IMR-90 (cell line): ENCODE results near the gene FCN1. TPM values are rescaled to one million over a fixed set of nuclear protein-coding genes. Genes with fewer than 3 reads are reported as not detected.

ENCODE experiments used
- ATAC-seq: fragments of 200-7000 bp; cut with Tn5 transposase; 2 replicates; pipeline ENCODE4 v1.9.1; 2020; ENCODE audit warnings: low read depth, mild to moderate bottlenecking, moderate library complexity
- BruUV-seq: library from RNA; stranded (reverse); fragments of 400-500 nt; replicated peaks from 2 replicates; lab custom pipeline; 2021; lab: Mats Ljungman, UMichigan
- CTCF ChIA-PET: fragments of 300-600 bp; formaldehyde crosslinking; extraction: SDS; loops from one replicate; lab custom pipeline; 2021; ENCODE audit warnings: antibody characterized with exemption; lab: Yijun Ruan, JAX
- POLR2A ChIA-PET: fragments of 300-600 bp; sonication (Branson Sonifier 250); formaldehyde crosslinking; loops from one replicate; lab custom pipeline; 2022; ENCODE audit warnings: antibody characterized with exemption; ENCODE audit not compliant: unreplicated experiment; lab: Charles Lee
- DNase-seq: peaks from one replicate; pipeline ENCODE4 v3.0.0; 2013
- H2AFZ ChIP-seq: replicated peaks from 2 replicates; pipeline ENCODE3; 2013; ENCODE audit warnings: low read length, mild to moderate bottlenecking; ENCODE audit not compliant: poor library complexity
- H2AK5ac ChIP-seq: 2 replicates; pipeline ENCODE4 v1.6.1; 2013; ENCODE audit warnings: low read depth, low read length, inconsistent platforms
- H2AK9ac ChIP-seq: replicated peaks from 2 replicates; pipeline ENCODE3; 2013; ENCODE audit warnings: mild to moderate bottlenecking, low read depth, low read length, moderate library complexity; ENCODE audit not compliant: poor library complexity
- H2BK120ac ChIP-seq: 2 replicates; pipeline ENCODE4 v1.6.1; 2013; ENCODE audit warnings: low read depth, low read length, inconsistent platforms
- H2BK15ac ChIP-seq: 3 replicates; pipeline ENCODE4 v1.6.1; 2013; ENCODE audit warnings: low read depth, low read length, inconsistent platforms
- H2BK20ac ChIP-seq: 2 replicates; pipeline ENCODE4 v1.6.1; 2013; ENCODE audit warnings: low read depth, mild to moderate bottlenecking, inconsistent platforms, low read length, moderate library complexity
- H2BK5ac ChIP-seq: 2 replicates; pipeline ENCODE4 v1.6.1; 2013; ENCODE audit warnings: mild to moderate bottlenecking, low read depth, low read length, inconsistent platforms; ENCODE audit not compliant: poor library complexity, severe bottlenecking
- H3K14ac ChIP-seq: replicated peaks from 2 replicates; pipeline ENCODE4 v1.6.1; 2013; ENCODE audit warnings: low read depth, low read length, inconsistent platforms
- H3K18ac ChIP-seq: 2 replicates; pipeline ENCODE4 v1.6.1; 2013; ENCODE audit warnings: low read depth, low read length, control low read depth
- H3K23ac ChIP-seq: 2 replicates; pipeline ENCODE4 v1.6.1; 2013; ENCODE audit warnings: low read depth, low read length, inconsistent platforms
- H3K27ac ChIP-seq: 2 replicates; pipeline ENCODE4 v1.5.1; 2013; ENCODE audit warnings: mild to moderate bottlenecking, control low read depth, low read length; ENCODE audit not compliant: insufficient read depth
- H3K27me3 ChIP-seq: 2 replicates; pipeline ENCODE4 v1.6.1; 2013; ENCODE audit warnings: low read length; ENCODE audit not compliant: control insufficient read depth, insufficient read depth
- H3K36me3 ChIP-seq: 2 replicates; pipeline ENCODE4 v1.6.1; 2013; ENCODE audit warnings: low read length, mixed read lengths; ENCODE audit not compliant: control insufficient read depth, insufficient read depth
- H3K4ac ChIP-seq: 2 replicates; pipeline ENCODE4 v1.6.1; 2013; ENCODE audit warnings: low read depth, low read length, inconsistent platforms
- H3K4me1 ChIP-seq: 2 replicates; pipeline ENCODE4 v1.6.1; 2013; ENCODE audit warnings: low read length, mixed read lengths; ENCODE audit not compliant: control insufficient read depth, insufficient read depth
- H3K4me2 ChIP-seq: 2 replicates; pipeline ENCODE4 v1.6.1; 2013; ENCODE audit warnings: low read depth, mild to moderate bottlenecking, control low read depth, low read length, moderate library complexity
- H3K4me3 ChIP-seq: 2 replicates; pipeline ENCODE4 v1.5.1; 2013; ENCODE audit warnings: low read depth, mild to moderate bottlenecking, control low read depth, low read length, moderate library complexity; ENCODE audit not compliant: insufficient read depth
- H3K56ac ChIP-seq: 2 replicates; pipeline ENCODE4 v1.6.1; 2013; ENCODE audit warnings: low read length, inconsistent platforms; ENCODE audit not compliant: insufficient read depth; ENCODE audit errors: extremely low read depth
- H3K79me1 ChIP-seq, 2 experiments: 2 replicates each; pipeline ENCODE4 v1.6.1; 2013; ENCODE audit warnings: low read length in 2 of 2, inconsistent platforms in 1 of 2, low read depth in 1 of 2
- H3K9ac ChIP-seq: 2 replicates; pipeline ENCODE4 v1.6.1; 2013; ENCODE audit warnings: low read depth, low read length, control low read depth
- H3K9me1 ChIP-seq: 2 replicates; pipeline ENCODE4 v1.6.1; 2013; ENCODE audit warnings: low read length, inconsistent platforms; ENCODE audit not compliant: insufficient read depth
- H3K9me3 ChIP-seq: 2 replicates; pipeline ENCODE4 v1.6.1; 2013; ENCODE audit warnings: low read length; ENCODE audit not compliant: control insufficient read depth, insufficient read depth
- H4K20me1 ChIP-seq: 2 replicates; pipeline ENCODE4 v1.6.1; 2013; ENCODE audit warnings: low read length, inconsistent platforms; ENCODE audit not compliant: insufficient read depth
- H4K5ac ChIP-seq: 2 replicates; pipeline ENCODE4 v1.6.1; 2013; ENCODE audit warnings: mild to moderate bottlenecking, low read depth, low read length, control low read depth
- H4K8ac ChIP-seq, 2 experiments: 2 replicates each; pipeline ENCODE4 v1.6.1; 2013; ENCODE audit warnings: low read depth in 2 of 2, low read length in 2 of 2, control low read depth in 1 of 2, inconsistent platforms in 1 of 2
- H4K91ac ChIP-seq: 2 replicates; pipeline ENCODE4 v1.6.1; 2013; ENCODE audit warnings: low read depth, low read length, inconsistent platforms; ENCODE audit not compliant: insufficient read depth
- MAFK ChIP-seq: IDR thresholded peaks from 2 replicates; pipeline ENCODE4 v1.6.1; 2012; ENCODE audit warnings: low read depth, low read length, improper control_type of control experiment
- WGBS, 2 experiments: methylation state at CpG; one replicate each; pipeline versions ENCODE4 v1.1.5 to v1.1.7; 2013; ENCODE audit warnings: missing lambda C conversion rate in 2 of 2; ENCODE audit not compliant: insufficient read length in 1 of 2; ENCODE audit errors: extremely low coverage in 2 of 2; 5-methylcytosine and 5-hydroxymethylcytosine counted together
- dilution Hi-C: fragments of 300-500 bp; cut with HindIII; formaldehyde crosslinking; loops from one replicate; pipeline ENCODE4 v1.14.3; 2018; ENCODE audit warnings: low sequenced_read_pairs; ENCODE audit not compliant: unreplicated experiment
- in situ Hi-C: fragments of 300-500 bp; cut with MboI; formaldehyde crosslinking; loops from 3 replicates; pipeline ENCODE4 v1.14.3; 2019; ENCODE audit warnings: low sequenced_read_pairs, inconsistent platforms, mixed read lengths
- intact Hi-C: fragments of 100-400 bp; cut with micrococcal nuclease; formaldehyde crosslinking; loops from 2 replicates; pipeline ENCODE4 v1.10.0; 2022
- polyA plus RNA-seq, 3 experiments: library from polyadenylated mRNA; depleted of rRNA; stranded (reverse); fragments of >200 nt; gene quantifications; 2 replicates each; pipeline ENCODE4 v1.2.3, GENCODE V29; 2012; ENCODE audit warnings: low replicate concordance in 1 of 3
- total RNA-seq: library from RNA; depleted of rRNA; stranded (reverse); fragments of >200 nt; gene quantifications from 2 replicates; pipeline ENCODE4 v1.2.3, GENCODE V29; 2012

Gene FCN1
- total and polyA plus RNA-seq, 2 of the 4 experiments (the other 2 are of a cell fraction), result not detected

DNA sequence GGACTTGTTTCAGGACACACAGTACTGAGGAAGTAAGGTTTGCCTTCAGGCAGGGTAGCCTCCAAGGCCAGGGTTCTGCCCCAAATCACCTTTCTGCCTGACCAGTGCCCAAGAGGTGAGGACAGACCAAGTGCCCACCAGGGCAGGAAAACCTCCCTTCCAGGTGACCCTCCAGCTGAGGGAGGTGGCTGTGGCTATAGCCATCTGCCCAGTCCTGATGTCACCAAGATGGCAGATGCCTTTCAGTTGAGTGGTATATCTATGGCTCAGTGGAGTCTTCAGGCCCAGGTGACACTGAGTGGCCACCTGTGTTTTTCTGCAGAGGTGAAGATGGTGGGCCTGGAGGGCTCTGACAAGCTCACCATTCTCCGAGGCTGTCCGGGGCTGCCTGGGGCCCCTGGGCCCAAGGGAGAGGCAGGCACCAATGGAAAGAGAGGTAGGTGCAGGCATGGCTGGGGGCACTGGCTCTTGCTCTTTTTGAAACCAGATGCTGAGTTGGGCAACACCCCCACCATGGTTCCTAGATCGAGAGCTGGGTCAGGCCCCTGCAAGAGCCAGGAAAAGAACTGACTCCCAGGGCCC lies 35.4 kb downstream of the FCN1 start:
- intact Hi-C loops, result no loop called here

More for the DNA sequence above, 35.4 kb downstream of the FCN1 start:
- DNase-seq (no peak), ATAC-seq (no peak)
- H4K20me1 ChIP-seq, result no peaks in the 10 kb centered on the region
- no peak overlapping the region for H3K18ac ChIP-seq
- no peak overlapping the region for H3K23ac ChIP-seq
- H4K8ac ChIP-seq, result no peak overlapping the region
- no peak for TF ChIP-seq MAFK
- ChIA-PET POLR2A (no interaction called here), CTCF (no interaction called here)
- dilution Hi-C loops, result no loop called here
- no peak overlapping the region for H3K4me3 ChIP-seq
- H3K4me1 ChIP-seq, result no peaks in the 10 kb centered on the region
- H3K56ac ChIP-seq, result no peak overlapping the region
- WGBS, 2 experiments, result no CpG with 5 or more reads among the region's 3 CpGs
- no peak overlapping the region for H2AK9ac ChIP-seq
- H2BK120ac ChIP-seq, result no peak overlapping the region
- no peak overlapping the region for H3K27ac ChIP-seq
- no peaks in the 10 kb centered on the region for H3K79me1 ChIP-seq
- BruUV-seq, result no TSS peak
- no peaks in the 10 kb centered on the region for H3K36me3 ChIP-seq
- H2BK5ac ChIP-seq, result no peak overlapping the region
- H3K14ac ChIP-seq, result no peak overlapping the region
- H2AK5ac ChIP-seq, result no peak overlapping the region
- no peak overlapping the region for H4K91ac ChIP-seq
- no peak overlapping the region for H3K9ac ChIP-seq
- in situ Hi-C loops, result no loop called here
- H4K5ac ChIP-seq, result no peak overlapping the region
- peaks cover 52% of the 10 kb centered on the region for H3K27me3 ChIP-seq
- H3K4ac ChIP-seq, result no peak overlapping the region
- no peak overlapping the region for H2BK20ac ChIP-seq
- H3K9me1 ChIP-seq, result no peaks in the 10 kb centered on the region
- no peak overlapping the region for H2AFZ ChIP-seq
- H3K4me2 ChIP-seq, result no peak overlapping the region
- H3K9me3 ChIP-seq, result no peaks in the 10 kb centered on the region
- H2BK15ac ChIP-seq, result no peak overlapping the region
